HEK293 (cell line): ENCODE data around the gene SMC6.

ENCODE experiments used
- CTCF ChIA-PET: fragments of 350-600 bp; formaldehyde crosslinking; extraction: SDS; loops from one replicate; lab custom pipeline; 2021; ENCODE audit warnings: antibody characterized with exemption; lab: Yijun Ruan, JAX
- POLR2A ChIA-PET: fragments of 300-600 bp; formaldehyde crosslinking; extraction: SDS; loops from one replicate; lab custom pipeline; 2020; ENCODE audit warnings: antibody characterized with exemption, inconsistent platforms; lab: Yijun Ruan, JAX
- H3K27ac ChIP-seq: fragments of 200-500 bp; sonication (Bioruptor generic); 2 replicates; pipeline ENCODE4 v1.5.1; 2014; ENCODE audit warnings: low read depth, low read length, control low read depth, inconsistent platforms; ENCODE audit errors: extremely low read depth
- H3K36me3 ChIP-seq, 2 experiments: fragments of 200-500 bp in 1 of 2; sonication (Bioruptor generic) in 1 of 2; 1 replicate in 1 of 2; 2 replicates in 1 of 2; pipeline ENCODE4 v1.5.1; 2014 to 2017; ENCODE audit warnings: inconsistent platforms in 2 of 2, low read length in 2 of 2; ENCODE audit not compliant: control insufficient read depth in 2 of 2, insufficient read depth in 1 of 2
- H3K4me1 ChIP-seq: fragments of 200-500 bp; sonication (Bioruptor generic); 2 replicates; pipeline ENCODE4 v1.5.1; 2014; ENCODE audit warnings: mild to moderate bottlenecking, low read length, inconsistent platforms; ENCODE audit not compliant: control insufficient read depth, insufficient read depth
- H3K4me3 ChIP-seq: 2 replicates; pipeline ENCODE4 v1.5.1; 2011; ENCODE audit warnings: low read depth, mild to moderate bottlenecking, control low read depth, low read length, moderate library complexity
- H3K9me3 ChIP-seq: fragments of 200-500 bp; sonication (Bioruptor generic); 2 replicates; pipeline ENCODE4 v1.5.1; 2014; ENCODE audit warnings: low read depth, low read length, inconsistent platforms; ENCODE audit not compliant: control insufficient read depth, insufficient read depth
- HOXC10 ChIP-seq: sonication (generic); formaldehyde crosslinking; IDR thresholded peaks from 2 replicates; pipeline ENCODE4 v1.8.1; 2023; ENCODE audit warnings: mild to moderate bottlenecking, missing genetic modification reagents
- IKZF3 ChIP-seq: fragments of 450-650 bp; IDR thresholded peaks from 2 replicates; pipeline ENCODE4 v1.5.0; 2018; ENCODE audit warnings: missing biosample characterization, mild to moderate bottlenecking, missing genetic modification characterization, moderate library complexity
- KLF7 ChIP-seq: fragments of 450-650 bp; formaldehyde crosslinking; IDR thresholded peaks from 2 replicates; pipeline ENCODE4 v1.5.1; 2016; ENCODE audit warnings: missing biosample characterization, missing genetic modification characterization, borderline replicate concordance
- MEIS1 ChIP-seq: sonication (generic); formaldehyde crosslinking; IDR thresholded peaks from 2 replicates; pipeline ENCODE4 v1.8.1; 2022; ENCODE audit warnings: missing genetic modification reagents, mild to moderate bottlenecking, borderline replicate concordance
- REPIN1 ChIP-seq: fragments of 450-650 bp; formaldehyde crosslinking; IDR thresholded peaks from 2 replicates; pipeline ENCODE4 v1.5.1; 2017; ENCODE audit warnings: missing biosample characterization, missing genetic modification characterization, low read depth
- ZNF133 ChIP-seq: fragments of 450-650 bp; formaldehyde crosslinking; IDR thresholded peaks from 2 replicates; pipeline ENCODE4 v1.5.1; 2016; ENCODE audit warnings: missing biosample characterization, missing genetic modification characterization
- ZNF155 ChIP-seq: fragments of 450-650 bp; formaldehyde crosslinking; IDR thresholded peaks from 2 replicates; pipeline ENCODE4 v1.5.1; 2016; ENCODE audit warnings: missing biosample characterization, missing genetic modification characterization
- ZNF214 ChIP-seq: fragments of 450-650 bp; formaldehyde crosslinking; IDR thresholded peaks from 2 replicates; pipeline ENCODE4 v1.5.1; 2017; ENCODE audit warnings: missing biosample characterization, mild to moderate bottlenecking, missing genetic modification characterization, borderline replicate concordance
- ZNF239 ChIP-seq: fragments of 450-650 bp; formaldehyde crosslinking; IDR thresholded peaks from 2 replicates; pipeline ENCODE4 v1.5.1; 2016; ENCODE audit warnings: missing biosample characterization, missing genetic modification characterization
- ZNF416 ChIP-seq: fragments of 450-650 bp; formaldehyde crosslinking; IDR thresholded peaks from 2 replicates; pipeline ENCODE4 v1.5.1; 2016; ENCODE audit warnings: missing biosample characterization, missing genetic modification characterization
- ZNF426 ChIP-seq: fragments of 450-650 bp; formaldehyde crosslinking; IDR thresholded peaks from 2 replicates; pipeline ENCODE4 v1.5.1; 2017; ENCODE audit warnings: missing biosample characterization, missing genetic modification characterization, mild to moderate bottlenecking, inconsistent platforms, moderate library complexity
- ZNF521 ChIP-seq: fragments of 450-650 bp; formaldehyde crosslinking; IDR thresholded peaks from 2 replicates; pipeline ENCODE4 v1.5.1; 2017; ENCODE audit warnings: missing biosample characterization, mild to moderate bottlenecking, missing genetic modification characterization
- ZNF560 ChIP-seq: fragments of 450-650 bp; formaldehyde crosslinking; IDR thresholded peaks from 2 replicates; pipeline ENCODE4 v1.5.1; 2017; ENCODE audit warnings: missing biosample characterization, missing genetic modification characterization, borderline replicate concordance
- ZNF600 ChIP-seq: fragments of 450-650 bp; formaldehyde crosslinking; IDR thresholded peaks from 2 replicates; pipeline ENCODE4 v1.5.1; 2016; ENCODE audit warnings: missing biosample characterization, missing genetic modification characterization
- ZNF610 ChIP-seq: fragments of 450-650 bp; formaldehyde crosslinking; IDR thresholded peaks from 2 replicates; pipeline ENCODE4 v1.5.1; 2016; ENCODE audit warnings: missing biosample characterization, missing genetic modification characterization, borderline replicate concordance
- ZNF654 ChIP-seq: fragments of 450-650 bp; formaldehyde crosslinking; IDR thresholded peaks from 2 replicates; pipeline ENCODE4 v1.5.1; 2016; ENCODE audit warnings: low read depth, missing biosample characterization, missing genetic modification characterization
- ZNF707 ChIP-seq: fragments of 450-650 bp; formaldehyde crosslinking; IDR thresholded peaks from 2 replicates; pipeline ENCODE4 v1.5.1; 2016; ENCODE audit warnings: missing biosample characterization, missing genetic modification characterization
- ZNF76 ChIP-seq: fragments of 450-650 bp; formaldehyde crosslinking; IDR thresholded peaks from 2 replicates; pipeline ENCODE4; 2016; ENCODE audit warnings: low read depth, missing biosample characterization, missing genetic modification characterization, borderline replicate concordance
- ZNF792 ChIP-seq: fragments of 450-650 bp; formaldehyde crosslinking; IDR thresholded peaks from 2 replicates; pipeline ENCODE4 v1.5.1; 2016; ENCODE audit warnings: missing biosample characterization, missing genetic modification characterization
- ZNF830 ChIP-seq: fragments of 450-650 bp; IDR thresholded peaks from 2 replicates; pipeline ENCODE4 v1.5.0; 2018; ENCODE audit warnings: missing biosample characterization, missing genetic modification characterization, low read depth, mild to moderate bottlenecking, moderate library complexity
- TF ChIP-seq, protein P1 (sequence below): fragments of 450-650 bp; formaldehyde crosslinking; IDR thresholded peaks from 2 replicates; pipeline ENCODE4 v1.5.1; 2016; ENCODE audit warnings: missing biosample characterization, missing genetic modification characterization
- TF ChIP-seq, protein P2 (sequence below): fragments of 450-650 bp; formaldehyde crosslinking; IDR thresholded peaks from 2 replicates; pipeline ENCODE4 v1.5.1; 2016; ENCODE audit warnings: missing biosample characterization, missing genetic modification characterization, borderline replicate concordance
- TF ChIP-seq, protein P3 (sequence below): fragments of 450-650 bp; formaldehyde crosslinking; IDR thresholded peaks from 2 replicates; pipeline ENCODE4 v1.5.1; 2016; ENCODE audit warnings: missing biosample characterization, missing genetic modification characterization
- TF ChIP-seq, protein P4 (sequence below): fragments of 450-650 bp; IDR thresholded peaks from 2 replicates; pipeline ENCODE4 v1.5.1; 2018; ENCODE audit warnings: missing biosample characterization, mild to moderate bottlenecking, missing genetic modification characterization
- TF ChIP-seq, protein P5 (sequence below): fragments of 450-650 bp; formaldehyde crosslinking; IDR thresholded peaks from 2 replicates; pipeline ENCODE4 v1.5.1; 2016; ENCODE audit warnings: missing biosample characterization, missing genetic modification characterization

The SMC6 gene

DNA sequence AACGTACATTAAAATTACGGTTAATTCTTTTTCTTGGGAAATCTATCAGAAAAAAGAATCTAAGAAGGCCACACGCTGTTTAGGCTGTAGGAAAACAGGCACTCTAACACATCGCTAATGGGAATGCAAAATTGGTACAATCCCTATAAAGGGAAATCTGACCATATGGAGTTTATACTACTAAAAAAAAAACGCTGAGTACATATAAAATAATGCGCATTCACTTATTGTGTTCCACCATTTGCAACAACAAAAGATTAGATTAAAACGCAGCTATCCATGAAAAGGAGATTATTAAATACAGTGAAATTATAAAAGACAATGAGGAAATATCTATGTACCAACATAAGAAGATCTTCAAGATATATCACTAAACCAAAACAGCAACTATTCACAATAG, 62.8 kb downstream of the SMC6 start:
- CTCF ChIA-PET, result no interaction called here
- TF ChIP-seq ZNF560 (tag by site-specific recombination), result no peak
- TF ChIP-seq, protein P1, sequence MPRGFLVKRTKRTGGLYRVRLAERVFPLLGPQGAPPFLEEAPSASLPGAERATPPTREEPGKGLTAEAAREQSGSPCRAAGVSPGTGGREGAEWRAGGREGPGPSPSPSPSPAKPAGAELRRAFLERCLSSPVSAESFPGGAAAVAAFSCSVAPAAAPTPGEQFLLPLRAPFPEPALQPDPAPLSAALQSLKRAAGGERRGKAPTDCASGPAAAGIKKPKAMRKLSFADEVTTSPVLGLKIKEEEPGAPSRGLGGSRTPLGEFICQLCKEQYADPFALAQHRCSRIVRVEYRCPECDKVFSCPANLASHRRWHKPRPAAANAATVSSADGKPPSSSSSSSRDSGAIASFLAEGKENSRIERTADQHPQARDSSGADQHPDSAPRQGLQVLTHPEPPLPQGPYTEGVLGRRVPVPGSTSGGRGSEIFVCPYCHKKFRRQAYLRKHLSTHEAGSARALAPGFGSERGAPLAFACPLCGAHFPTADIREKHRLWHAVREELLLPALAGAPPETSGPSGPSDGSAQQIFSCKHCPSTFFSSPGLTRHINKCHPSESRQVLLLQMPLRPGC (tag by site-specific recombination), result no peak
- no peak for TF ChIP-seq HOXC10
- no peak for TF ChIP-seq ZNF76 (tag by site-specific recombination)
- no peak overlapping the region for H3K27ac ChIP-seq
- POLR2A ChIA-PET, result no interaction called here
- H3K36me3 ChIP-seq, result peaks cover 41 to 60% of the 10 kb centered on the region in 2 experiments
- no peaks in the 10 kb centered on the region for H3K9me3 ChIP-seq
- no peak overlapping the region for H3K4me3 ChIP-seq
- no peaks in the 10 kb centered on the region for H3K4me1 ChIP-seq

DNA sequence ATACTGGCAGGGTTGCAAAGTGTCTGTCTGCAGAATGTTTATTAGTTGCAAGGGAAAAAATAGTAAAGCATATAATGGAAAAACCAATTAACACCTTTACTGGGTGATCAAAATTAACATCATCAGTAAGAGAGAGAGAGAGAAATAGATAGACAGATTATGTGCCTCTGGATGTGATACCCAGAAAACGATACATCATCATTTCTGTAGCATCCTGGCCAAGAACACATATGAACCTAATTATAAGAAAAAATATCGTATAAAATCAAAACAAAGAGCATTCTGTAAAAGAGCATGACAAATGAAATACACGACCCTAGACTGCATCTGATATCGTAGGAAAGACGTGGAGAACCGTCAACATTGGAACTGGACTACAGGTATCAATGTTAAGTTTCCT, 64.6 kb downstream of the SMC6 start:
- POLR2A ChIA-PET, result no interaction called here
- Histone ChIP-seq H3K4me3 (no peak overlapping the region), H3K27ac (no peak overlapping the region), H3K9me3 (no peaks in the 10 kb centered on the region)
- TF ChIP-seq ZNF707 (tag by site-specific recombination), result no peak
- no peak for TF ChIP-seq HOXC10
- no peak for TF ChIP-seq IKZF3
- no peak for TF ChIP-seq ZNF133 (tag by site-specific recombination)
- no peak for TF ChIP-seq ZNF155 (tag by site-specific recombination)
- no peak for TF ChIP-seq ZNF610 (tag by site-specific recombination)
- no peak for TF ChIP-seq ZNF426
- TF ChIP-seq ZNF830 (tag by site-specific recombination), result no peak
- no peak for TF ChIP-seq ZNF792
- TF ChIP-seq ZNF416 (tag by site-specific recombination), result no peak
- TF ChIP-seq ZNF214 (tag by site-specific recombination), result no peak
- TF ChIP-seq MEIS1, result no peak
- TF ChIP-seq ZNF521, result no peak
- no peak for TF ChIP-seq ZNF600 (tag by site-specific recombination)
- TF ChIP-seq, protein P2, sequence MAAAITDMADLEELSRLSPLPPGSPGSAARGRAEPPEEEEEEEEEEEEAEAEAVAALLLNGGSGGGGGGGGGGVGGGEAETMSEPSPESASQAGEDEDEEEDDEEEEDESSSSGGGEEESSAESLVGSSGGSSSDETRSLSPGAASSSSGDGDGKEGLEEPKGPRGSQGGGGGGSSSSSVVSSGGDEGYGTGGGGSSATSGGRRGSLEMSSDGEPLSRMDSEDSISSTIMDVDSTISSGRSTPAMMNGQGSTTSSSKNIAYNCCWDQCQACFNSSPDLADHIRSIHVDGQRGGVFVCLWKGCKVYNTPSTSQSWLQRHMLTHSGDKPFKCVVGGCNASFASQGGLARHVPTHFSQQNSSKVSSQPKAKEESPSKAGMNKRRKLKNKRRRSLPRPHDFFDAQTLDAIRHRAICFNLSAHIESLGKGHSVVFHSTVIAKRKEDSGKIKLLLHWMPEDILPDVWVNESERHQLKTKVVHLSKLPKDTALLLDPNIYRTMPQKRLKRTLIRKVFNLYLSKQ, result no peak
- no peak for TF ChIP-seq REPIN1 (tag by site-specific recombination)
- no peak for TF ChIP-seq ZNF239 (tag by site-specific recombination)
- TF ChIP-seq, all 188 proteins: peak for 0
- Histone ChIP-seq H3K36me3 (peaks cover 30 to 47% of the 10 kb centered on the region in 2 experiments), H3K4me1 (no peaks in the 10 kb centered on the region)
- CTCF ChIA-PET, result no interaction called here

DNA sequence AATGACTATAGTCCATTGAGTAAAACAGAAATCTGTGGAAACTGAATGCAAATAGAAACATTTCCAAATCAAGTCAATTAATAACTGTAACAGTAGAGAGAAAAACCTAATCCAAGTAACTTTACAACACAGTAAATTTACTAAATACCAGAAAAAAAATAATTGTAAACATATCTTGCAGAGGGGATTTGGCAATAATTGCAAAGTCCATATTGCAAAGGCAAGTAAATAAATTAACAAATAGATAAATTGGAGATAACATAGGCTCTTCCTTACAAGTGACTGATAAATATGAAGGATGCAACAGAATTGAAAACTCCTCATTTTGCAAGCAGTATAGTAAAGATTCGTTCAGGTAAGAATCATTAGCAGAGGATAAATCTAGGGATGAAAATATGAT, 65.0 kb downstream of the SMC6 start:
- ChIA-PET POLR2A (no interaction called here), CTCF (no interaction called here)
- H3K4me1 ChIP-seq, result no peaks in the 10 kb centered on the region
- no peak overlapping the region for H3K27ac ChIP-seq
- H3K4me3 ChIP-seq, result no peak overlapping the region
- H3K9me3 ChIP-seq, result no peaks in the 10 kb centered on the region
- H3K36me3 ChIP-seq, result peaks cover 26 to 47% of the 10 kb centered on the region in 2 experiments
- no peak for TF ChIP-seq KLF7
- no peak for TF ChIP-seq ZNF133 (tag by site-specific recombination)
- TF ChIP-seq, protein P3, sequence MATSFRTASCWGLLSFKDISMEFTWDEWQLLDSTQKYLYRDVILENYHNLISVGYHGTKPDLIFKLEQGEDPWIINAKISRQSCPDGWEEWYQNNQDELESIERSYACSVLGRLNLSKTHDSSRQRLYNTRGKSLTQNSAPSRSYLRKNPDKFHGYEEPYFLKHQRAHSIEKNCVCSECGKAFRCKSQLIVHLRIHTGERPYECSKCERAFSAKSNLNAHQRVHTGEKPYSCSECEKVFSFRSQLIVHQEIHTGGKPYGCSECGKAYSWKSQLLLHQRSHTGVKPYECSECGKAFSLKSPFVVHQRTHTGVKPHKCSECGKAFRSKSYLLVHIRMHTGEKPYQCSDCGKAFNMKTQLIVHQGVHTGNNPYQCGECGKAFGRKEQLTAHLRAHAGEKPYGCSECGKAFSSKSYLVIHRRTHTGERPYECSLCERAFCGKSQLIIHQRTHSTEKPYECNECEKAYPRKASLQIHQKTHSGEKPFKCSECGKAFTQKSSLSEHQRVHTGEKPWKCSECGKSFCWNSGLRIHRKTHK (tag by site-specific recombination), result no peak
- no peak for TF ChIP-seq ZNF654 (tag by site-specific recombination)
- TF ChIP-seq, protein P4, sequence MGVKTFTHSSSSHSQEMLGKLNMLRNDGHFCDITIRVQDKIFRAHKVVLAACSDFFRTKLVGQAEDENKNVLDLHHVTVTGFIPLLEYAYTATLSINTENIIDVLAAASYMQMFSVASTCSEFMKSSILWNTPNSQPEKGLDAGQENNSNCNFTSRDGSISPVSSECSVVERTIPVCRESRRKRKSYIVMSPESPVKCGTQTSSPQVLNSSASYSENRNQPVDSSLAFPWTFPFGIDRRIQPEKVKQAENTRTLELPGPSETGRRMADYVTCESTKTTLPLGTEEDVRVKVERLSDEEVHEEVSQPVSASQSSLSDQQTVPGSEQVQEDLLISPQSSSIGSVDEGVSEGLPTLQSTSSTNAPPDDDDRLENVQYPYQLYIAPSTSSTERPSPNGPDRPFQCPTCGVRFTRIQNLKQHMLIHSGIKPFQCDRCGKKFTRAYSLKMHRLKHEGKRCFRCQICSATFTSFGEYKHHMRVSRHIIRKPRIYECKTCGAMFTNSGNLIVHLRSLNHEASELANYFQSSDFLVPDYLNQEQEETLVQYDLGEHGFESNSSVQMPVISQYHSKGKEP (tag by site-specific recombination), result no peak
- TF ChIP-seq, protein P5, sequence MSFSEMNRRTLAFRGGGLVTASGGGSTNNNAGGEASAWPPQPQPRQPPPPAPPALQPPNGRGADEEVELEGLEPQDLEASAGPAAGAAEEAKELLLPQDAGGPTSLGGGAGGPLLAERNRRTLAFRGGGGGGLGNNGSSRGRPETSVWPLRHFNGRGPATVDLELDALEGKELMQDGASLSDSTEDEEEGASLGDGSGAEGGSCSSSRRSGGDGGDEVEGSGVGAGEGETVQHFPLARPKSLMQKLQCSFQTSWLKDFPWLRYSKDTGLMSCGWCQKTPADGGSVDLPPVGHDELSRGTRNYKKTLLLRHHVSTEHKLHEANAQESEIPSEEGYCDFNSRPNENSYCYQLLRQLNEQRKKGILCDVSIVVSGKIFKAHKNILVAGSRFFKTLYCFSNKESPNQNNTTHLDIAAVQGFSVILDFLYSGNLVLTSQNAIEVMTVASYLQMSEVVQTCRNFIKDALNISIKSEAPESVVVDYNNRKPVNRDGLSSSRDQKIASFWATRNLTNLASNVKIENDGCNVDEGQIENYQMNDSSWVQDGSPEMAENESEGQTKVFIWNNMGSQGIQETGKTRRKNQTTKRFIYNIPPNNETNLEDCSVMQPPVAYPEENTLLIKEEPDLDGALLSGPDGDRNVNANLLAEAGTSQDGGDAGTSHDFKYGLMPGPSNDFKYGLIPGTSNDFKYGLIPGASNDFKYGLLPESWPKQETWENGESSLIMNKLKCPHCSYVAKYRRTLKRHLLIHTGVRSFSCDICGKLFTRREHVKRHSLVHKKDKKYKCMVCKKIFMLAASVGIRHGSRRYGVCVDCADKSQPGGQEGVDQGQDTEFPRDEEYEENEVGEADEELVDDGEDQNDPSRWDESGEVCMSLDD (tag by site-specific recombination), result no peak
